ENCODE data around the gene KHSRP. TPM values are rescaled to one million over a fixed set of nuclear protein-coding genes. Genes with fewer than 3 reads are reported as not detected.

Gene KHSRP
- 302 TPM for polyA plus RNA-seq (2013, experiment 1 of 2; ENCODE audit: insufficient read length)
- 308 TPM for polyA plus RNA-seq (2013, experiment 2 of 2; ENCODE audit: insufficient read length)

DNA sequence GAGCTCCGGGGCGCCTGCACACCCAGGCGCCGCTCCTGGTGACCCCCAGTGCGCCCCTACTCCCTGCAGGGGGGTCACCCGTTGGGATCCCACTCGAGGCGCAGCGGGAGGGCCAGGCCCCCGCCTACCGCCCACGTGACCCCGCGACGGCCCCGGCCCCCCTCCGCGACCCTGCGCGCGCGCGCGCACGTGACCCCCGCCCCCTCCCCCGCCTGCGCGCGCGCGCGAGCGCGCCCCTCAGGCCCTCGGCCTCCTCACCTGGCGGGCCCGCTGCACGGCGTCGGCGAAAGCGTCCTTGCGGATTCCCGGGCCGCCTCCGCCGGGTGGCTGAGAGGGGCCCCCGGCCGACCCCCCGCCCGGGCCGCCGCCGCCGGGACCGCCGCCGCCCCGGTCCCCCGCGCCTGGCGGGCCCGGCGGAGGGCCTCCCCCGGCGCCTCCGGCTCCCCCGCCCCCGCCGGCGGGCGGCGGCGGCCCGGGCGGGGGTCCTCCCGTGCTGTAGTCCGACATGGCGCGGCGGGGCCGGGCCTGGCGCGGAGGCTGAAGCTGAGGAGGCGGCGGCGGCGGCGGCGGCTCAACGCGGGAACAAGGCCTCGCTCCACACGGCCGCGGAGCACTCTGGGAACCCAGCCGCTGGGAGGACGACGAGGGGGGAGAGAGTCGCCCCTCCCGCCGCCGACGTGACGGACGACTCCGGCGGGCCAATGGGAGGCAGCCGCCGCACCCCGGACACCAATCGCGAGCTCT lies at the start of gene KHSRP:
Gene KHSRP, minus strand, starts transcription at position 617 of the 744 bp plus-strand sequence. Its CDS starts 110 bp downstream, at position 507.
- no peak for DNase-seq

DNA sequence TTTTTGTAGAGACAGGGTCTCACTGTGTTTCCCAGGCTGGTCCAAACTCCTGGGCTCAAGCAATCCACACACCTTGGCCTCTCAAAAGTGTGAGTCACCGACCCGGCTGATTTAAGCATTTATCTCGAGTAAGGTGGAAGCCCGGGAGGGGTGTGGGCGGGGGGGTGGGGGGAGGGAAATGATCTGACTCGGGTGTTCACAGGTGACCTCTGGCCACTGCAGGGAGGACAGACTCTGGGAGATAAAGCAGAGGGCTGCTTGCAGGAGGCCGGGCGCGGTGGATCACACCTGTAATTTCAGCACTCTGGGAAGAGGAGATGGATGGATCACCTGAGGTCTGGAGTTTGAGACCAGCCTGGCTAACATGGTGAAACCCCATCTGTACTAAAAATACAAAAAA lies 49.0 kb upstream of the KHSRP start:
- no peak for DNase-seq

DNA sequence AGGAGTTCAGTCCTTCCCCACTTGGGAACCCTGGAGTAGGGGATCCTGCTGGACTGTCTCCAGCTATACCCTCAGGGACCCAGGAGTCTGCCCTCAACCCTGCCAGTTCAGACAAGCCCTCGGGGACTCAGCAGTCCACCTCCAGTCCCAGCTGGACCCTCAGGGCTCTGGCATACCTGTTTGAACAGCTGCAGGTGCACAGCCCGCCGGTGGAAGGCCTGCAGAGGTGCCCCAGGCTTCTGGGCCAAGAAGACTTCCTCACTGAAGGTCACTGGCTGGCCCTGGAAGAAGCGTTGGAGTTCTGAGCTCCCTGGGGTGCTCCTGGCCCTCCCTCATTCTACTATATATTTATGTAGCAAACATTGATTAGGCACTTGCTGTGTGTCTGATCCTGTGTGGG lies 48.1 kb upstream of the KHSRP start:
- DNase-seq, result no peak

- no peak for DNase-seq
Measured at GRCh38 chr19:6471076-6471475, 46.5 kb upstream of the KHSRP start.

GRCh38 chr19:6470173-6470572 lies 45.6 kb upstream of the KHSRP start:
- DNase-seq, result no peak

GRCh38 chr19:6467384-6467783 lies 42.8 kb upstream of the KHSRP start:
- no peak for DNase-seq

- DNase-seq, result no peak
Measured at GRCh38 chr19:6466526-6467248, 42.1 kb upstream of the KHSRP start.

- DNase-seq, result no peak
Measured at GRCh38 chr19:6465663-6466062, 41.1 kb upstream of the KHSRP start.

GRCh38 chr19:6465006-6465405 lies 40.4 kb upstream of the KHSRP start:
- DNase-seq, result no peak

GRCh38 chr19:6464070-6464873 lies 39.7 kb upstream of the KHSRP start, which contains the start of gene CRB3:
CRB3 (plus strand) TSS chr19:6464271; CDS start chr19:6464702, 431 bp downstream.
- no peak for DNase-seq

GRCh38 chr19:6460099-6460884 lies 35.7 kb upstream of the KHSRP start:
- DNase-seq, result peak; percentile 99

- DNase-seq, result peak; percentile 82
Measured at GRCh38 chr19:6459262-6460098, 34.9 kb upstream of the KHSRP start, which contains the start of gene SLC25A23. SLC25A23 (minus strand) TSS chr19:6459792; CDS start chr19:6459628, 164 bp downstream.

- no peak for DNase-seq
Measured at GRCh38 chr19:6458695-6459261, 34.2 kb upstream of the KHSRP start.

DNA sequence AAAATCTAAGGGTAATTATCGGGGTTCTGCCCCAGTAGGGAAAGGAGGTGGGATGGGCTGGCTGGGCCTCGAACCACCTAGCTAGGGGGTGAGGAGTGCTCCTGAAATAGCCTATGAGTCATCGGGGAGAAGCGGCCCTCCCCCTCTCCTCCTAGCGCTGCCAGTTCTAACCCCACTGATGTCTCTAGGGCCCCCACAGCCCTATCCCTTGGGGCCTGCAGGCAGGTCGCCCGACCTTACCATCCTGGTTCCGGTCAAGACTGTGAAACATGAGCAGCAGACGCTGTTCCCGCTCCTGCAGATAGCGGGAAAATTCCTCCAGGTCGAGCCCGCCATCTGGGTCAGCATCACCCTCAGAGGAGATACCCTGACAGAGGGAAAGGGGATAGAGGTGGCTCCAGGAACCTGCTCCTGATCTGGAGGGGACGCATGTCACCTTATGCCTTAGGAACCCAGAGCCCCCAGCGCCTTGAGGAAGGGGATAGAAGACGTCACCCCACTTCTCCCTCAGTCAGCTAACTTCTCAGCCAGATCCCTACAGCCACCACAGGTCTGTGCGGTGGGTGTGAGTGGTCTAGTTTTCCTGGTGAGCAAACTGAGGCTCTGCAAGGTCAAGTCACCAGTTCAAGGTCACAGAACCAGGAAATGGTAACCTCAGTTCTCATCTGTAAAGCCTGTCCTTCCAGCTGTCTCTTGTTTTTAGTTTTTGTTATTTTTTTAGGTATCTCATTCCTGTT lies 33.5 kb upstream of the KHSRP start:
- DNase-seq, result no peak

- no peak for DNase-seq
Measured at GRCh38 chr19:6455924-6456323, 31.3 kb upstream of the KHSRP start.

DNA sequence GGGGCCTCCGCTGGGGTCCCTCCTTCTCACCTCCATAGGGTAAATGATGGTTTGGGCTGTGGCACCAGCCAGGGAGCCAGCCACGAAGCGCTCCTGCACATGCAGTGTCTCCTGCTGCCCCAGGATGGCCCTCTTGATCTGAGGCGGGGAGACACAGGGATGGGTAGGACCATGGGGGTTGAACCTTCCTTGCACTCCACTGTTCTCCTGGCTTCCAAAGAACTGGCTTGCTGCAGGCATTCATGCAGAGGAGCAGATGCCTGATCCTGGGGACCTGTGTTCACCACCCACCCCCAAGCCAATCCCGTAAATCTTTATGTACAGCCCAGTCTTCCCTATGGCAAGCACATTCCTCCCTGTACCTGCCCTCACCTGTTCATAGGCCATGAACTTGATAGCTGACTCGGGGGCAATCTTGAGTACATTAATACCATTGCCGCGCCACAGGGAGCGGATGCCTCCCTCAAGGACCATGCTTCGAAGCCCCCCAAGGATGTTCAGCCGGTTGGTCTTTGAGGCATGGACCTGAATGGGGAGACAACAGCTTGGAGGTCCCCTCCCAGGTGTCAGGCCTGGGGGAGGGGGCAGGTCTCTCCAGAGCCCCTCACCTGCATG lies 29.4 kb upstream of the KHSRP start:
- no peak for DNase-seq

DNA sequence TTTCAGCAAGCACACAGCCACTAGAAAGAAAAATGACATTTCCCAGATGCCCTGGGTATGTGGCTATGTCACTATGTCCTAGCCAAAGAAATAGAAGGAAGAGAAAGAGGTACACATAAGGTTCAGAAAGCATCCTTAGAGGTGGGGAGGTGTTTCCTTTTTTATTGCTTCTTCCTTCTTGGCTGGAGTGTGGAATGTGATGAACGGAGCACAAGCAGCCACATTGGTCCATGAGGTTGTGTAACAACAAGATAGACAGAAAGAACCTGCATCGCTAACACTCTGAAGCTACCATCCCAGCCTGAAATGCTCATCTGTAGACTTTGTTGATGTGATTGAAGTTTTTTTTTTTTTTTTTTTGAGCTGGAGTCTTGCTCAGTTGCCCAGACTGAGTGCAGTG lies 28.3 kb upstream of the KHSRP start:
- DNase-seq, result no peak

DNA sequence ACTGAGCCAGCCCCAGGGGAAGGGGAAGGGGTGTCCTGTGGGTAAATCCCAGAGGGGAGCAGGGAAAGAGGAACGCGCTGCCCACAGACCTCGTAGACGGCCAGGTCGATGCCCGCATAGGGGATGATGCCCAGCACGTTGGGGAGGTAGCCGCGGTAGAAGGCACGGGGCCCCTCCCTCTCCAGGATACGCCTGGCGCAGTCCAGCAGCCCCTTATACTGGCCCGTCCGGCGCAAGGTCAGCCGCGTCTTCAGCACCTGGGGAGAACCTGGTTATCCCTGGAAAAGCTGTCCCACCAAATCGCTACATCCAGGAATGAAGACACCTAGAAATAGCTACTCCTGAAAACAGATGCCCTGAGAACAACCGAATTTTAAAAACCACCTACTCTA lies 27.6 kb upstream of the KHSRP start:
- DNase-seq, result no peak

DNA sequence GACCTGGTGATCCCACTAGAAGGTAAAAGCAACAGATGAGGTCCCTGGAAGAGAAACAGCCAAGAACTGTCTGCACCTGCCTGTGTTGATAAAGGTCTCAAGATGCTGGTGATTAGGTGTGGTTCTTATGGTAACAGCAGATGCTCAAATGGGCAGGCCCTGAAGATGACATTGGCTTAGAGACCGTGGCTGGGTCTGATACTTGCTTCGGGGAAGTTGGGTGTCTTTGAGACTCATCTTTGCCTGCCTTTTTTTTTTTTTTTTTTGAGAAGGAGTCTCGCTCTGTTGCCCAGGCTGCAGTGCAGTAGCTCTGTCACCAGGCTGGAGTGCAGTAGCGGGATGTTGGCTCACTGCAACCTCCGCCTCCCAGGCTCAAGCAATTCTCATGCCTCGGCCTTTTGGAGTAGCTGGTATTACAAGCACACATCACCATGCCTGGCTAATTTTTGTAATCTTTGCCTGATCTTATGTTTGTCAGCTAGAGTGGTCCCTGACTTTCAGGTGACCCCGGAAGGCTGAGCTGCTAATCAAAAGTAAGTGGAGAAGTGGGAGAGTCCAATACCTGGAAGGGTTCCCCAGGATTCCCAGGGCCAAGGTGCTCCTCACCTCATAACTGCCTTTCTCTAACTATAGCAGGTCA lies 27.1 kb upstream of the KHSRP start:
- DNase-seq, result no peak
